ENCODE data around the gene CLEC16A. TPM values are rescaled to one million over a fixed set of nuclear protein-coding genes. Genes with fewer than 3 reads are reported as not detected.

Gene CLEC16A
- polyA plus RNA-seq, 1 donor, result 27.0 TPM

- no peak for DNase-seq
Measured at GRCh38 chr16:10988164-10988803, 43.9 kb downstream of the CLEC16A start.

DNA sequence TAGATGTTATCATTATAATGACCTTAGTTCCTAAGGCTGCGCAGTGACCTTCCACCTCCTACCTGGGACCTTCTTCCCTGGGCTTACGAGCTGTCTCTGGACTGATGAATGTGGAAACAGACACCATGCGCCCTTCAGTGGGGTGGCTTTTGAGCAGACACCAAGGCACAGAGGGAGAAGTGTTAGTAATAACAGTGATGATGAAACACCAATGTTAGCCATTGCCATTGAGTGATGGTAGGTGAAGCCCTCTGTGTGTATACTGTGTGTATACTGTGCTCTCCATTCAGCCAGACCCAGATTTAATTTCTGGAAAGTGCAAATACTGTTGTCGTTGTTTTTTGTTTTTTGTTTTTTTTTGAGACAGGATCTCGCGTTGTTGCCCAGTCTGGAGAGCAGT, 44.5 kb downstream of the CLEC16A start:
- no peak for DNase-seq

GRCh38 chr16:10989559-10989958, 45.2 kb downstream of the CLEC16A start:
- no peak for DNase-seq

DNA sequence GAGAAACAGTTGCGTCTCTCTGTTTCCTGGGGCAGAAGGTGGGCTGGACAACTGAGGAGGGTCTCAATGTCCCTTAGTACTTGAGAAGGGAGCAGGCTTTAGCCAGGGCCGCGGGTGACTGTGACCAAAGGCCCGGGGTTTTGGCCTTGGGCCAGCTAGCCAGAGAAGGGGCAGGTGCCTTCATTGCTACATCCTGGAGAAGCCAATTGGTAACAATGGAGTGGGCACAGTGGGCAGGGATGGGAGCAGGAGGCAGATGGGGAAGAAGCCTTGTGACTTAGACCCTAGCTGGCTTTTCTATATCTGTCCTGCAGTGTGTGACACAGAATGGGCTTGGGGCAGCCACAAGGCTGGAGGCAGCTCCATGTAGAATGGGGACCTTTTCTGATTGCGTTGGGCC, 46.0 kb downstream of the CLEC16A start:
- DNase-seq, result no peak

DNA sequence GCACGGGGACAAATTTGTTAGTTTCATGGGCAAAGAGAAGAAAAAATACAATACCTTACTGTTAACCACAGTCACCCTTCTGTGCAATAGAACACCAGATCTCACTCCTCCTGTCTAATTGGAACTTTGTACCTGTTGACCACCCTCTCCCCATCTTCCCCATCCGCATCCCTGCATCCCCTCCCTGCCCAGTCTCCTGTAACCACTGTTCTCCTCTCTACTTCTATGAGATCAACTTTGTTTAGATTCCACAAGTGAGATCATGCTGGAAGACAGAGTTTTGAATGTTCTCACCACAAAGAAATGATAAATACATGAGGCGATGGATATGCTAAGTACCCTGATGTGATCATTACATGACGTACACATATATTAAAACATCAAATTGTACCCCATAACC, 47.7 kb downstream of the CLEC16A start:
- no peak for DNase-seq

GRCh38 chr16:10992797-10993196, 48.4 kb downstream of the CLEC16A start:
- no peak for DNase-seq

- no peak for DNase-seq
Measured at GRCh38 chr16:10993649-10994048, 49.3 kb downstream of the CLEC16A start.

DNA sequence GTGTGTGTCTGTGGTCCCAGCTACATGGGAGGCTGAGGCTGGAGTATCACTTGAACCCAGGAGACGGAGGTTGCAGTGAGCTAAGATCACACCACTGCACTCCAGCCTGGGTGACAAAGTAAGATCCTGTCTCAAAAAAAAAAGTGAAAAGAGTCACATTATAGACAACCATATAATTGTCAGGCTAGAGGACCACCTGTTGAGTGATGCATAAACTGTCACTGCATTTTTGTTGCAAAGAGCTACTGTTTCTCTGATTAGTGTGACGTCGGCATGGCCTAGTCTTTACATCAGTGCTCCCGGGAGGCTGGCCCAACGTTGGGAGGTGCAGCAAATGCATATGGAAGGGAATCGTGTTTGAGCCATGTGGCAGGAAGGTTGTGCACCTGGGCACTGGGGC, 50.2 kb downstream of the CLEC16A start:
- no peak for DNase-seq

- DNase-seq, result no peak
Measured at GRCh38 chr16:10995565-10995964, 51.2 kb downstream of the CLEC16A start.

DNA sequence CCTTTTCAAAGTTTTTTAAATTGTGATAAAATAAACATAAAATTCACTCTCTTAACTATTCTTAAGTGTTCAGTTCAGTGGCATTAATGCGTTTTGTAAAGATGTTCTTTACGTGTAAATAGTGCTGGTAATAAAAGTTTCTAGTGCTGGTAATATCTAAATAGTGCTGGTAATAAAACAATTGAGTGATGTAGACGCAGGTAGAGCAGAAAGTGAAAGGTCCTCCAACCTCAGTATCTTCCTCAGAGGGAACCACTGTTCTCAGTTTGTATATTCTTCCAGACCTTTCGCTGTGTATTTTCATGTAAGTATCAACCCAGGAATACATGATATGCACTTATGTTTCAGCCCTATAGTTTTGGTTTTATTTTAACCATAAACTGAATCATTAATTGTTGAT, 53.1 kb downstream of the CLEC16A start:
- no peak for DNase-seq

- DNase-seq, result no peak
Measured at GRCh38 chr16:10999300-10999699, 54.9 kb downstream of the CLEC16A start.

DNA sequence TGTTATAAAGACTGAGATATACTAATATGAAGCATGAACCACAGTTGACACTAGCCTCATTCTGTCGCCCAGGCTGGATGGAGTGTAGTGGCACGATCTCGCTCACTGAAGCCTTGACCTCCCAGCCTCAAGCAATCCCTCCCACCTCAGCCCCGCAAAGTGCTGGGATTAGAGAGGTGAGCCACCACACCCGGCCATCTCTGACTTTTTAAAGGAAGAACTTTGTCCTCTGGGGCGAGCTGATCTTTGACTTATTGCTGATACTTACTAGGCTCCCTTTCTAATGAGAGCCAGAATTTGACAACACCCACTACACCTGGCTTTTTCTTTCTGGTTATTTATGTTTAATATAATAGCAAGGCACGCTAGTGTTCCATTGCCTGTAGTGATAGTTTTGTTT, 57.2 kb downstream of the CLEC16A start:
- no peak for DNase-seq

DNA sequence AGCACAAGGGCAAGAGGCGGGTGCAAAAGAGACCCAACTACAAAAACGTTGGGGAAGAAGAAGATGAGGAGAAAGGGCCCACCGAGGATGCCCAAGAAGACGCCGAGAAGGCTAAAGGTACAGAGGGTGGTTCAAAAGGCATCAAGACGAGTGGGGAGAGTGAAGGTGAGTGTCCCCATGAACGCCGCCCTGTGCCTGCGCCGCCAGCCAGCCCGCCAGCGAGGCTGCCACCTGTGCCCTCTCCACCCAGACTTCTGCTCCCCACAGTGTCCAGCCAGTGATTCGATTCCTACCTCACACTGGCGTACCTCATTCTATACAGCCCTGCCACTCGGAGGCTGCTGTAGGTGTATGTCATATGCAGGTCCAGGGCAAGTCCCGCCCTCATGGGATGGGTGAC, 58.8 kb downstream of the CLEC16A start:
- no peak for DNase-seq

GRCh38 chr16:11004351-11004750, 60.0 kb downstream of the CLEC16A start:
- DNase-seq, result no peak

DNA sequence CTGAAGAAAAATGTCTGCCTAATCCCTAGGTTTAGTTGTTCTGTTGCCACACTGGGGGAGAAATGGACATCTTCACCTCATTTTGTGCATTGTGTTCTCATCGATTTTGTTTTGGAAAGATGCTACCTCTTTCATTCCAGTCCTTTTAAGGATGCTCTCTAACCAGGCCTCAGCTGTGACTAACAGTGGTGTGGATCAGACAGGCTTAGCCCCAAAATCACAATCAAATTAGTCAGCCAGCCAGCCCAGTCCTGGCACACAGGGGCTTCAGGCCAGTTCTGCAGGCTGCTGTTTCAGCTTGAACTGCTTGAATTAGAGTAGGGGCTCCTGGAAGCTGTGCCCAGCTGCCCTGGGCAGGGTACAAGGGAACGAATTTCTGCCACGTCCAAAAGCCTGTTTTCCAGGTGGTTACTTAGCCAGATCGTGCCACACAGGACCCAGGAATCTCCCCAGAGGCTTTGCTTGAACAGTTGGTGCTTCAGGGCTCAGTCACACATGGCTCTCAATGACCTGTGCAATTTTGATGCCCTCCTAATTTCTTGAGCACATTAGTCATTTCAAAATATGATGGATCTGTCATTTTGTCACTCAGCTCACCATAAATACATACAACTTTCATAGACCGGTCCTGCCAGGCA, 60.7 kb downstream of the CLEC16A start:
- DNase-seq, result no peak

- no peak for DNase-seq
Measured at GRCh38 chr16:11005611-11005975, 61.2 kb downstream of the CLEC16A start.

GRCh38 chr16:11006656-11007055, 62.3 kb downstream of the CLEC16A start:
- no peak for DNase-seq

DNA sequence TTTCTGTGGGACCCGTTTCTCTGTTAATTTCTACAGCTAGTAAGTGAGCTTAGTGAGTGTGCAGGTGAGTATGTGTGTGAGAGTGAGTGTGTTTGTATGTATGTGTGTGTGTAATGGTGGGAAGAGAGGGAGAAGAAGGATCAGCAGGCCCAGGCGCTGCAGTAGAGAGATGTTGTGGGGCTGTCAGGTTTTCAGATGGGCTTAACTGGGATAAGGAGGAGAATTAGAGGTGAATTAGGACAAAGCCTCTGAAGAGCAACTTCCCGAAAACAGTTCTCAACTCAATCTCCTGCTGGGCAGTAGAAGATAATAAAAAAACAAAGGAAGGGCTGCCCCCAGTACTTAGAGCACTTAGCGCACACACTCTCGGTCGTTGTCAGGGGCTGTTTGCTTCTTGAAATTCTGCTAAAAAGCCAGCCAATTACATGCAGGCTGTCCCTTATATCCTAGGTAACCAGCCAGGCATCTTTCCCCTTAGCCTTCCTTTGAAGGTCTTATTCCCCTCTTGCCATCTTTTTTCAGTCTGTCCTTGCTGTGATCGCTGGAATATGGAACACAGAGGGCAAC, 63.4 kb downstream of the CLEC16A start:
- DNase-seq, result no peak

DNA sequence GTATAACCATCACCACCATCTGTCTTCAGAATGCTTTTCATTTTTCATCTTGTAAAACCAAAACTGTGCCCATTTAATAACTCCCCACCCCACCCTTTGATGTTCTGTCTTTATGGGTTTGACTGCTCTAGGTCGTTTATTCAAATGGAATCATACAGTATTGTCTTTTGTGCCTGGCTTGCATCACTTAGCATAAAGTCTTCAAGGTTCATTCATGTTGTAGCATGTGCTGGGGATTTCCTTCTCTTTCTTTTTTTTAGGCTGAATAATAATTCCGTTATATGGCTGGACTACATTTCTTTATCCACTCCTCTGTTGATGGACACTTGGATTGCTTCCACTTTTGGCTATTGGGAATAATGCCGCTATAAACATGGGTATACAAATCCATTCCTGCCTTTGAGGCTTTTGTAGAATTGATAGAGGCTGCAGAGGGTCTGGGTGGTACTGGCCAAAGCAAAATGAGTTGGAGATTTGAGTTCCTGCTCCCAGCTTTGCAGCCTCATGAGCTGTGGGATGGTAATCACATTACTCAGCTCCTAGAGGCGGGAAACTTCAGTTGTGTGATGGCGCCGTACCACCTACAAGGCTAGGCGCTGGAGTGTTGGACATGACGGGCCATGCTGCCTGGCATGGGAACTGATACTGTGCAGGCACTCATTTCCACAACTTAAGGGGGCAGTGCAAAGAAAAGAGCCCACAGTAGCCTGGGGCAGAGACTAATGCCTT, 64.8 kb downstream of the CLEC16A start:
- no peak for DNase-seq

DNA sequence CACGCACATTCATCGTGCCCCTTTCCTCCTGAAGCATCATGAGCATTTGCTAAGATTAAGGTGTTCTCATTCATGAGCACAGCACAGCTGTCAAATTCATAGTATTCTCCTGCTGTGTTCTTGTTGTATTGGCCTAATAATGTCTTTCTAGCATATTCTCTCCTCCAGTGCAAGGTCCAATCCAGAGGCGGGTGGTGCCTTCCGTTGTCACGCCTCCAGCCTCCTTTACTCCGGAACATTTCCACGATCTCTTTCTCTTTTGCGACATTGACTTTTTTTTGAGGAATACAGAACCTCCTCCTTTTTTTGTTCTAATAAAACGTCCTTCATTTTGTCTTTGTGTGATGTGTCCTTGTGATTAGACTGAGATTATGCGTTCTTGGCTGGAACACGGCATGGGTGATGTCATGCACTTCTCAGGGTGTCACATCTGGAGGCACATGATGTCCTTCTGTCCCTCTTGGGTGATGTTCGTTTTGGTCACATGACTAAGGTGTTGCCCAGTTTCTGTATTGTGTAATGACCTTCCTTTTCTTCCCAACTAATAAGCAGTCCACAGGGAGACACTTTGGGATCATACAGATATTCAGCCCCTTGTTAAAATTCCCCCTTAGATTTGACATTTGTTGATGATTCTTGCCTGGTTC, 66.3 kb downstream of the CLEC16A start:
- DNase-seq, result no peak

DNA sequence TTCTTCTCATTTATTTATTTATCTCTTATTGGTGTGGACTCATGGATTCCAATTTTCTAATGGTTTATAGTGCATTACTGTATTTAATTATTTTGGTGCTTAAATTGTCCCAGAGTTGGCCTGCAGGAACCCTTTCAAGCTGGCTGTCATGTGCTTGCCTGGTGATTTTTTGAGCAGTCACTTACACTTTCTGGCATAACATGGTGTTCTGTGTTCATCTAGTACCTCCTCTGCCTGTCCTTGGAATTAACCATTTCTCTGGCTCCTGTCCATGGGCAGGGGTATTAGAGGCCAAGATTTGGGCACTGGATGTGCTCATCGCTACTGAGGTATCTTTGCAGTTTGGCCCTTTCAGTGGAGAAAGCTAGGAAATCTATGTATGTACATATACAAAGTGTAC, 67.0 kb downstream of the CLEC16A start:
- no peak for DNase-seq

DNA sequence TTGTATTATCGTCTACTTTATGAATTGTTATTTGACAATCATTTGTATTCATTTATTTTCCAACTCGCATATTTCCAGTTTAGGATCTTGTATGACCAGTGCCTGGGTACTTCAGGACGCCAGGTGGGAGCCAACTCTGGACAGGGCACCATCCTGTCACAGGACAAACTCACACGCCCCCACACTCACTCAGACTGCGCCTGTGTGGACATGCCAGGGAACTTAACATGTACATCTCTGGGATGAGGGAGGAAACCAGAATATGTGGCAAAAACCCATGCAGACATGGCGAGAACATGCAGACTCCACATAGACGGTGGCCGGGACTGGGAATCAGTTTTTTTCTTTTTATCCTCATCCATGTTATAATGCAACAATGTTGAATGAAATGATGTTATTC, 68.5 kb downstream of the CLEC16A start:
- no peak for DNase-seq

- no peak for DNase-seq
Measured at GRCh38 chr16:11014136-11014535, 69.8 kb downstream of the CLEC16A start.
